ENCODE data around the gene BMP2. TPM values are rescaled to one million over a fixed set of nuclear protein-coding genes. Genes with fewer than 3 reads are reported as not detected.

Gene BMP2
- total and polyA plus RNA-seq, 3 donors from 2014 or later, result 1.7 to 3.8 (median 1.8) TPM

DNA sequence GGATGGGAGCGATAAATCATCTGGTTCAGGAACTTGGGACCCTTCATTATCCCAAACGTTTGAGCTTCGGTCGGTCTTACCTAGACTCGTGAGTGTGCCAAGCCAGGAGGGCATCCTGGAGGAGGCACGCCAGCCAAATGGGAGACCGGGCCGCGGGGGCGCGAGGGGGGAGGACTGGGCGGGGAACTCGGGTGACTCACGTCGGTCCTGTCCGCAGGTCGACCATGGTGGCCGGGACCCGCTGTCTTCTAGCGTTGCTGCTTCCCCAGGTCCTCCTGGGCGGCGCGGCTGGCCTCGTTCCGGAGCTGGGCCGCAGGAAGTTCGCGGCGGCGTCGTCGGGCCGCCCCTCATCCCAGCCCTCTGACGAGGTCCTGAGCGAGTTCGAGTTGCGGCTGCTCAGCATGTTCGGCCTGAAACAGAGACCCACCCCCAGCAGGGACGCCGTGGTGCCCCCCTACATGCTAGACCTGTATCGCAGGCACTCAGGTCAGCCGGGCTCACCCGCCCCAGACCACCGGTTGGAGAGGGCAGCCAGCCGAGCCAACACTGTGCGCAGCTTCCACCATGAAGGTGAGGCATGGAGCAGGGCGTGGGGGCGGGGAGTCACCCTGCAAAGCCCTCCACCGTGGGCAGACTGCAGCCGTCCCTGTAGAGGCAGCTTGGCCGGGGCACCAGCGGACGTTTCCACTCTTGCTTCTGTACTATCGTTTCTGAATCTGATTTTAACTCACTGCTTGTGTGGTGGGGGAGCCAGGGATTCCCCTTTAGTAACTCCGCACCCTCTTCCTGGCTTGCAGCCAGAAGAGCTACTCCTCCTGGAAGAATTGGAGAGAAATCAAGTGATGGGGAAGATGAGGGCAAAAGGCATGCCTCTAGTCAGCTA lies 2.7 kb downstream of the BMP2 start:
- WGBS, 2 donors, result 4 to 6% methylated on average over 23 to 34 of the region's 55 CpGs
- H3K4me3 ChIP-seq, result peak overlapping the region; percentile 38 to 46
- H3K4me1 ChIP-seq, result peaks cover 6% of the 10 kb centered on the region
- DNase-seq, result peak; percentile 25
- no peaks in the 10 kb centered on the region for H3K9me3 ChIP-seq
- H3K27me3 ChIP-seq, result no peaks in the 10 kb centered on the region
- H3K27ac ChIP-seq, result no peak overlapping the region
- no peaks in the 10 kb centered on the region for H3K36me3 ChIP-seq (ENCODE audit: low read depth, missing control alignments)
- TF ChIP-seq, protein P1, sequence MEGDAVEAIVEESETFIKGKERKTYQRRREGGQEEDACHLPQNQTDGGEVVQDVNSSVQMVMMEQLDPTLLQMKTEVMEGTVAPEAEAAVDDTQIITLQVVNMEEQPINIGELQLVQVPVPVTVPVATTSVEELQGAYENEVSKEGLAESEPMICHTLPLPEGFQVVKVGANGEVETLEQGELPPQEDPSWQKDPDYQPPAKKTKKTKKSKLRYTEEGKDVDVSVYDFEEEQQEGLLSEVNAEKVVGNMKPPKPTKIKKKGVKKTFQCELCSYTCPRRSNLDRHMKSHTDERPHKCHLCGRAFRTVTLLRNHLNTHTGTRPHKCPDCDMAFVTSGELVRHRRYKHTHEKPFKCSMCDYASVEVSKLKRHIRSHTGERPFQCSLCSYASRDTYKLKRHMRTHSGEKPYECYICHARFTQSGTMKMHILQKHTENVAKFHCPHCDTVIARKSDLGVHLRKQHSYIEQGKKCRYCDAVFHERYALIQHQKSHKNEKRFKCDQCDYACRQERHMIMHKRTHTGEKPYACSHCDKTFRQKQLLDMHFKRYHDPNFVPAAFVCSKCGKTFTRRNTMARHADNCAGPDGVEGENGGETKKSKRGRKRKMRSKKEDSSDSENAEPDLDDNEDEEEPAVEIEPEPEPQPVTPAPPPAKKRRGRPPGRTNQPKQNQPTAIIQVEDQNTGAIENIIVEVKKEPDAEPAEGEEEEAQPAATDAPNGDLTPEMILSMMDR (IDR thresholded peaks at IDR 0.05), result no peak
- intact Hi-C loops (cut with DNase I; ENCODE audit: low total_unique reads), result no loop called here

DNA sequence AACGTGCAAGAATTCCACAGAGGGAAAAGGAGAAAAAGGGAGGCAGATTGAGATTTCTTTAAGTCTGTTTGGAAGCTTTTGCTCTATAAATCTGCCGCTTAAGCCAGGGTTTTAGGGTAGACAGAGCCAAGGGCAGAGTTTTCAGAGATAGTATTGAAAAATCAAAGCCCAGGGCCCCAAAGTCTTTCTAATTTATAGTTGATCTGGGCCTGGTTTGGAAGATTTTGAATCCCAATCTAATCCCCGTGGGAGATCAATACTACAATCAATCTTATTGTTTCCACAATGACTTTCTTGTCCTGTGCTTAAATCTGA lies 3.3 kb downstream of the BMP2 start:
- DNase-seq, result no peak
- Histone ChIP-seq H3K4me3 (no peak overlapping the region), H3K27ac (no peak overlapping the region), H3K36me3 (ENCODE audit: low read depth, missing control alignments) (no peaks in the 10 kb centered on the region), H3K4me1 (peaks cover 6% of the 10 kb centered on the region), H3K9me3 (no peaks in the 10 kb centered on the region), H3K27me3 (no peaks in the 10 kb centered on the region)
- intact Hi-C loops (cut with DNase I; ENCODE audit: low total_unique reads), result no loop called here
- WGBS, 2 donors, result 33 to 36% methylated on average over 3 of the region's 3 CpGs
- TF ChIP-seq, protein P1 (IDR thresholded peaks at IDR 0.05), result no peak
- no peak for TF ChIP-seq POLR2A (IDR thresholded peaks at IDR 0.05)

DNA sequence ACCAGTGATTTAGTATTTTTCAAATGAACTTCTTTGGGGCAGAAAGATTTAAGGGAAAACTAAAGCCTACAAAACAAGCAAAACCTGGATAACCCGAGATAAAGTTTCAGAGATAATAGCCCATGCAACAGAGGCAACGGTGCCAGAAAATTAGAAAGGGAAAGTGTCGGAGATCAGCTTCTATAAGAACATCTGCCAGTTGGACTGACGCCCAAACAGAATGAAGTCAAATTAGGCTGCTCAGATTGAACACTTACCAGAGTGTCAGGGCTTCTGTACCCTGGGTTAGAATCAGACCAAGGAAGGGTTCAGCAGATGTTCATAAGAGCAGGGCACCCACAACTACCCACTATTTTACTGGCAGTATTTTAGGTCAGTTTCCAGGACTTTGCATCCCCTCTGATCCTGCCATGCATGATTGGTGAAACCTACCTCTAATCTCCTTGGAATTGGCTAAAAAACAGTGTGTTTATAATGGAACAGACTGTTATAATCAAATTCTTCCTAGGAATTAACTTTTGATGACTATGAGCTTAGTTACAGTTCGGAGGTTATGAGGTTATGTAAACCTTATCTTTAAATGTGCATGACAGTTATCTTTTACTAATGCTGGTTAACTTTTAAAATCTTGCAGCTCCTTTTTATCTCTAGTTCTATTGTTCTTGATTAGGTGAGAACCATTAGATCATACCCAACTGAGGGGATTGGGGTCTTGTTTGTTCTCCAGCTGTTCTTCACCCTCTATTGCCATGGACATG lies 13.1 kb downstream of the BMP2 start:
- Histone ChIP-seq H3K36me3 (ENCODE audit: low read depth, missing control alignments) (no peaks in the 10 kb centered on the region), H3K27me3 (no peaks in the 10 kb centered on the region), H3K27ac (no peak overlapping the region), H3K4me1 (no peaks in the 10 kb centered on the region), H3K9me3 (no peaks in the 10 kb centered on the region), H3K4me3 (no peak overlapping the region)
- intact Hi-C loops (cut with DNase I; ENCODE audit: low total_unique reads), result no loop called here
- 65 to 66% methylated on average over 5 of the region's 5 CpGs for WGBS, 2 donors
- TF ChIP-seq, protein P1 (IDR thresholded peaks at IDR 0.05), result no peak
- no peak for TF ChIP-seq POLR2A (IDR thresholded peaks at IDR 0.05)
- DNase-seq, result no peak

DNA sequence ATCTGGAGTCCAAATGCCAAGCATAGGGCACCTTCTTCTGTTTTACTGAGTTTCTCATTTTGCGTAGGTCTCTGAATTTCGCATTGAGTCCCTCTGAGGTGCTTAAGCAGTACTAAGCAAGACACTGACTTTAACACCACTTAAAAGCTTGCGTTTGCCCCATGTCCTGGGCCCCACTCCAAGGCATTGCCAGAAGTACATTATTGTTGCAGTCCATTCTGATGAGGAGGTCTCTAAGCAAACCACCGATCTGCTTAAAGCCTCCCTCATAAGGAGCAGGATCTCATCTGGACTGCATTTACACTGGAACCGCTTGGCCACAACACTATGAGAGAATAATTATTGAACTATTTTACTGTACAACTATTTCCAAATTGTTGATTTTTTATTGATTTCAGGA lies 16.3 kb downstream of the BMP2 start:
- DNase-seq, result no peak
- WGBS, 2 donors, result 85 to 87% methylated on average over 5 of the region's 5 CpGs

More for the DNA sequence above, 16.3 kb downstream of the BMP2 start:
- Histone ChIP-seq H3K9me3 (no peaks in the 10 kb centered on the region), H3K27me3 (no peaks in the 10 kb centered on the region), H3K27ac (no peak overlapping the region), H3K4me3 (no peak overlapping the region), H3K36me3 (ENCODE audit: low read depth, missing control alignments) (no peaks in the 10 kb centered on the region), H3K4me1 (no peaks in the 10 kb centered on the region)
- intact Hi-C loops (cut with DNase I; ENCODE audit: low total_unique reads), result no loop called here
- TF ChIP-seq, protein P1 (IDR thresholded peaks at IDR 0.05), result no peak
- TF ChIP-seq POLR2A (IDR thresholded peaks at IDR 0.05), result no peak

Data from testis (tissue), 3 donors.